ENCODE data around the gene ORM2.

The ORM2 gene

DNA sequence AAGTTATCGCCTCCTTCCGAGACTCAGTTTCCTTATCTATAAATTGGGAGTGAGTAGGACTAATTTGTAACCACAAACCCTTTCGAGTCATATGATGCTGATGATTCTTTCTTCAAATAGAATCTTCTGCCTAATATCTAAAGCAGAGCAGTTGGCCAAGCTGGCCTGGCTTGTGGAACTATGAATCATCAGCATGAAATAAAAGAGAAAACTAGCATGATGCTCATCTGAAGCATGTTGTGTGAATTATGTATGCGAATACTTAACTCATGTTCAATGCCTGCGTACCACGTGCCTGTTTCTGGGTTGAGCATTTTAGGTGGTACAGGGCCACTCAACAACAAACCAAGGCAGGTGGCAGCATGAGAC is 21.8 kb upstream of the ORM2 start:
- Histone ChIP-seq H3F3A (ENCODE audit: low read depth) (no peaks in the 10 kb centered on the region), H3K4me1 (ENCODE audit: insufficient read depth, low read length, poor library complexity, severe bottlenecking) (no peaks in the 10 kb centered on the region), H2AFZ (ENCODE audit: low read length) (no peak overlapping the region), H3K27me3 (ENCODE audit: insufficient read depth, low read length, poor library complexity, severe bottlenecking) (no peaks in the 10 kb centered on the region), H3K36me3 (ENCODE audit: insufficient read depth, low read length) (no peaks in the 10 kb centered on the region), H3K9me2 (replicated peaks; ENCODE audit: low read depth, low read length) (no peaks in the 10 kb centered on the region), H3K4me2 (ENCODE audit: low read depth, low read length, poor library complexity, severe bottlenecking) (no peak overlapping the region), H3K4me3 (ENCODE audit: low read length, poor library complexity, severe bottlenecking) (no peak overlapping the region), H3K9ac (ENCODE audit: low read depth, low read length, poor library complexity, severe bottlenecking) (no peak overlapping the region), H3K9me3 (ENCODE audit: insufficient read depth, low read depth, low read length) (no peaks in the 10 kb centered on the region), H3K79me2 (ENCODE audit: insufficient read depth, low read length) (no peaks in the 10 kb centered on the region), H4K20me1 (ENCODE audit: insufficient read depth, low read length, poor library complexity, severe bottlenecking) (no peaks in the 10 kb centered on the region)
- TF ChIP-seq CTCF (conservative IDR thresholded peaks at IDR 0.05; ENCODE audit: low read length) (no peak), EZH2phosphoT487 (IDR thresholded peaks at IDR 0.05; ENCODE audit: borderline replicate concordance) (no peak)

- Histone ChIP-seq H3F3A (ENCODE audit: low read depth) (no peaks in the 10 kb centered on the region), H3K27me3 (ENCODE audit: insufficient read depth, low read length, poor library complexity, severe bottlenecking) (no peaks in the 10 kb centered on the region), H3K4me2 (ENCODE audit: low read depth, low read length, poor library complexity, severe bottlenecking) (no peak overlapping the region), H3K79me2 (ENCODE audit: insufficient read depth, low read length) (no peaks in the 10 kb centered on the region), H3K36me3 (ENCODE audit: insufficient read depth, low read length) (no peaks in the 10 kb centered on the region), H3K4me3 (ENCODE audit: low read length, poor library complexity, severe bottlenecking) (no peak overlapping the region), H3K9me3 (ENCODE audit: insufficient read depth, low read depth, low read length) (no peaks in the 10 kb centered on the region), H3K4me1 (ENCODE audit: insufficient read depth, low read length, poor library complexity, severe bottlenecking) (no peaks in the 10 kb centered on the region), H3K9me2 (replicated peaks; ENCODE audit: low read depth, low read length) (no peaks in the 10 kb centered on the region), H2AFZ (ENCODE audit: low read length) (no peak overlapping the region), H3K9ac (ENCODE audit: low read depth, low read length, poor library complexity, severe bottlenecking) (no peak overlapping the region), H4K20me1 (ENCODE audit: insufficient read depth, low read length, poor library complexity, severe bottlenecking) (no peaks in the 10 kb centered on the region)
- TF ChIP-seq EZH2phosphoT487 (IDR thresholded peaks at IDR 0.05; ENCODE audit: borderline replicate concordance) (no peak), CTCF (conservative IDR thresholded peaks at IDR 0.05; ENCODE audit: low read length) (no peak)
Observed at GRCh38 chr9:114308361-114308950, 21.2 kb upstream of the ORM2 start.

DNA sequence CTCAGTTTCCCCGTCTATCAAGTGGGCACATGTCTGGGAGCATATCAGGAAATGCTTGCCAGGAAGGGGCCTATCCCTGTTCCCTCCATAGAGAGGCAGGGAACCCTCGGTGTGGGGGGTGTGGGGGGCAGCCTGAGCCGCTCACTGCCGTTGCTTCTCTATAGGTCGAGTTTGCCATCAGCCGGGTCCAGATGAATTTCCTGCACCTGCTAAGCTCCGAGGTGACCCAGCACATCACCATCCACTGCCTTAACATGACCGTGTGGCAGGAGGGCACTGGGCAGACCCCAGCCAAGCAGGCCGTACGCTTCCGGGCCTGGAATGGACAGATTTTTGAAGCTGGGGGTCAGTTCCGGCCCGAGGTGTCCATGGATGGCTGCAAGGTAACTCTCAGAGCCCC is 20.6 kb upstream of the ORM2 start:
- H4K20me1 ChIP-seq (ENCODE audit: insufficient read depth, low read length, poor library complexity, severe bottlenecking): no peaks in the 10 kb centered on the region
- H3K4me3 ChIP-seq (ENCODE audit: low read length, poor library complexity, severe bottlenecking): no peak overlapping the region
- no peaks in the 10 kb centered on the region for H3K9me3 ChIP-seq (ENCODE audit: insufficient read depth, low read depth, low read length)
- no peak overlapping the region for H3K4me2 ChIP-seq (ENCODE audit: low read depth, low read length, poor library complexity, severe bottlenecking)
- no peak overlapping the region for H3K9ac ChIP-seq (ENCODE audit: low read depth, low read length, poor library complexity, severe bottlenecking)
- no peaks in the 10 kb centered on the region for H3K79me2 ChIP-seq (ENCODE audit: insufficient read depth, low read length)
- TF ChIP-seq EZH2phosphoT487 (IDR thresholded peaks at IDR 0.05; ENCODE audit: borderline replicate concordance) (no peak), CTCF (conservative IDR thresholded peaks at IDR 0.05; ENCODE audit: low read length) (no peak)
- no peaks in the 10 kb centered on the region for H3K9me2 ChIP-seq (replicated peaks; ENCODE audit: low read depth, low read length)
- no peaks in the 10 kb centered on the region for H3K36me3 ChIP-seq (ENCODE audit: insufficient read depth, low read length)
- H3K27me3 ChIP-seq (ENCODE audit: insufficient read depth, low read length, poor library complexity, severe bottlenecking): no peaks in the 10 kb centered on the region
- H3F3A ChIP-seq (ENCODE audit: low read depth): no peaks in the 10 kb centered on the region
- H2AFZ ChIP-seq (ENCODE audit: low read length): no peak overlapping the region
- H3K4me1 ChIP-seq (ENCODE audit: insufficient read depth, low read length, poor library complexity, severe bottlenecking): no peaks in the 10 kb centered on the region

All from Loucy (cell line).